ENCODE data around the gene FOXP1.
A peak's percentile ranks its signal among the peaks of the same experiment; 100 is the strongest.

Gene FOXP1

GRCh38 chr3:71005702-71006321 lies 577.7 kb downstream of the FOXP1 start:
- in situ Hi-C loops (cut with HindIII; ENCODE audit: low sequenced_read_pairs): no loop called here
- DNase-seq (ENCODE audit: low read depth, low spot score): peak; percentile 49
- no peak for TF ChIP-seq CTCF (IDR thresholded peaks at IDR 0.05; ENCODE audit: low read depth, low read length)
- H3K4me3 ChIP-seq (ENCODE audit: low read depth, low read length): no peak overlapping the region

GRCh38 chr3:71003511-71003910 lies 580.0 kb downstream of the FOXP1 start:
- in situ Hi-C loops (cut with HindIII; ENCODE audit: low sequenced_read_pairs): no loop called here
- no peak for DNase-seq (ENCODE audit: low read depth, low spot score)
- H3K4me3 ChIP-seq (ENCODE audit: low read depth, low read length): no peak overlapping the region
- no peak for TF ChIP-seq CTCF (IDR thresholded peaks at IDR 0.05; ENCODE audit: low read depth, low read length)

- TF ChIP-seq CTCF (IDR thresholded peaks at IDR 0.05; ENCODE audit: low read depth, low read length): no peak
- no peak for DNase-seq (ENCODE audit: low read depth, low spot score)
- in situ Hi-C loops (cut with HindIII; ENCODE audit: low sequenced_read_pairs): no loop called here
- H3K4me3 ChIP-seq (ENCODE audit: low read depth, low read length): no peak overlapping the region
Observed at GRCh38 chr3:71002298-71002697, 581.2 kb downstream of the FOXP1 start.

GRCh38 chr3:71001303-71001830 lies 582.2 kb downstream of the FOXP1 start:
- no peak for TF ChIP-seq CTCF (IDR thresholded peaks at IDR 0.05; ENCODE audit: low read depth, low read length)
- no peak for DNase-seq (ENCODE audit: low read depth, low spot score)
- H3K4me3 ChIP-seq (ENCODE audit: low read depth, low read length): no peak overlapping the region
- in situ Hi-C loops (cut with HindIII; ENCODE audit: low sequenced_read_pairs): no loop called here

GRCh38 chr3:71000483-71000882 lies 583.0 kb downstream of the FOXP1 start:
- no peak for TF ChIP-seq CTCF (IDR thresholded peaks at IDR 0.05; ENCODE audit: low read depth, low read length)
- no peak for DNase-seq (ENCODE audit: low read depth, low spot score)
- H3K4me3 ChIP-seq (ENCODE audit: low read depth, low read length): no peak overlapping the region
- in situ Hi-C loops (cut with HindIII; ENCODE audit: low sequenced_read_pairs): no loop called here

- peak; percentile 76 for DNase-seq (ENCODE audit: low read depth, low spot score)
- in situ Hi-C loops (cut with HindIII; ENCODE audit: low sequenced_read_pairs): no loop called here
- H3K4me3 ChIP-seq (ENCODE audit: low read depth, low read length): no peak overlapping the region
- TF ChIP-seq CTCF (IDR thresholded peaks at IDR 0.05; ENCODE audit: low read depth, low read length): no peak
Observed at GRCh38 chr3:70999730-71000129, 583.8 kb downstream of the FOXP1 start.

Measured in astrocyte of the spinal cord (primary cell).